Myocyte (in vitro differentiated cells): ENCODE measurements around the gene JAG1. TPM values are rescaled to one million over a fixed set of nuclear protein-coding genes. Genes with fewer than 3 reads are reported as not detected.
A peak's percentile ranks its signal among the peaks of the same experiment; 100 is the strongest.

Experiments used
- DNase-seq: peaks from one replicate; pipeline ENCODE4 v3.0.0-alpha.2; 2012; ENCODE audit warnings: low read depth
- polyA plus RNA-seq: library from polyadenylated mRNA; unstranded; fragments of >200 nt; gene quantifications from one replicate; pipeline ENCODE4 v1.2.1, GENCODE V29; 2012; ENCODE audit warnings: missing spikeins
- total RNA-seq: library from RNA; depleted of rRNA; stranded (reverse); fragments of >200 nt; gene quantifications from 2 replicates; pipeline ENCODE4 v1.2.3, GENCODE V29; 2014

JAG1 gene
- total RNA-seq = 14.0 and 30.8 TPM in 2 replicates
- polyA plus RNA-seq = 13.7 TPM

GRCh38 chr20:10673842-10674683, at the start of gene JAG1:
Gene JAG1, minus strand, starts transcription at chr20:10673999. Its CDS starts 469 bp downstream, at chr20:10673530.
- peak; percentile 95 for DNase-seq

- DNase-seq = no peak
Observed at GRCh38 chr20:10721976-10722375, 48.2 kb upstream of the JAG1 start.

- no peak for DNase-seq
Observed at GRCh38 chr20:10721137-10721896, 47.5 kb upstream of the JAG1 start.

- no peak for DNase-seq
Observed at GRCh38 chr20:10720565-10720964, 46.8 kb upstream of the JAG1 start.

GRCh38 chr20:10719740-10720385, 46.1 kb upstream of the JAG1 start:
- no peak for DNase-seq

- DNase-seq = no peak
Observed at GRCh38 chr20:10718661-10719060, 44.9 kb upstream of the JAG1 start.

- DNase-seq = no peak
Observed at GRCh38 chr20:10716855-10717254, 43.1 kb upstream of the JAG1 start.

GRCh38 chr20:10715035-10715434, 41.2 kb upstream of the JAG1 start:
- no peak for DNase-seq

- no peak for DNase-seq
Observed at GRCh38 chr20:10714236-10714975, 40.6 kb upstream of the JAG1 start.

- DNase-seq = peak; percentile 6
Observed at GRCh38 chr20:10713161-10713560, 39.4 kb upstream of the JAG1 start.

GRCh38 chr20:10711903-10712451, 38.2 kb upstream of the JAG1 start:
- no peak for DNase-seq

- no peak for DNase-seq
Observed at GRCh38 chr20:10710991-10711775, 37.4 kb upstream of the JAG1 start.

- DNase-seq = no peak
Observed at GRCh38 chr20:10709916-10710315, 36.1 kb upstream of the JAG1 start.

- no peak for DNase-seq
Observed at GRCh38 chr20:10708351-10709185, 34.8 kb upstream of the JAG1 start.

GRCh38 chr20:10707791-10708190, 34.0 kb upstream of the JAG1 start:
- no peak for DNase-seq

- DNase-seq = no peak
Observed at GRCh38 chr20:10707068-10707467, 33.3 kb upstream of the JAG1 start.

- DNase-seq = no peak
Observed at GRCh38 chr20:10706460-10706811, 32.6 kb upstream of the JAG1 start.

- no peak for DNase-seq
Observed at GRCh38 chr20:10705801-10706459, 32.1 kb upstream of the JAG1 start.

GRCh38 chr20:10701607-10702006, 27.8 kb upstream of the JAG1 start:
- DNase-seq = no peak
